ENCODE results near the gene IGLL5. TPM values are rescaled to one million over a fixed set of nuclear protein-coding genes. Genes with fewer than 3 reads are reported as not detected.

IGLL5 gene
- total and polyA plus RNA-seq, 9 donors: 0.40 to 9.8 (median 1.5) TPM; not detected in 1

GRCh38 chr22:22909605-22910271 lies 22.1 kb downstream of the IGLL5 start:
- H3K27ac ChIP-seq: no peak overlapping the region
- intact Hi-C loops (cut with DNase I): no loop called here
- TF ChIP-seq POLR2A (IDR thresholded peaks at IDR 0.05) (no peak), CTCF (IDR thresholded peaks at IDR 0.05) (no peak), EP300 (IDR thresholded peaks at IDR 0.05) (no peak)
- H3K4me1 ChIP-seq (ENCODE audit: insufficient read depth): no peaks in the 10 kb centered on the region
- no peaks in the 10 kb centered on the region for H3K36me3 ChIP-seq
- no peaks in the 10 kb centered on the region for H3K27me3 ChIP-seq
- no peak overlapping the region for H3K4me3 ChIP-seq
- DNase-seq: no peak
- no peaks in the 10 kb centered on the region for H3K9me3 ChIP-seq
- 77 to 83% (median 79%) methylated on average over 7 of the region's 7 CpGs for WGBS, 3 donors

GRCh38 chr22:22910272-22911240 lies 22.9 kb downstream of the IGLL5 start:
- no peak overlapping the region for H3K27ac ChIP-seq
- H3K36me3 ChIP-seq: no peaks in the 10 kb centered on the region
- H3K4me3 ChIP-seq: no peak overlapping the region
- no peaks in the 10 kb centered on the region for H3K4me1 ChIP-seq (ENCODE audit: insufficient read depth)
- H3K9me3 ChIP-seq: no peaks in the 10 kb centered on the region
- TF ChIP-seq CTCF (IDR thresholded peaks at IDR 0.05) (no peak), EP300 (IDR thresholded peaks at IDR 0.05) (no peak), POLR2A (IDR thresholded peaks at IDR 0.05) (no peak)
- intact Hi-C loops (cut with DNase I): no loop called here
- no peak for DNase-seq
- no peaks in the 10 kb centered on the region for H3K27me3 ChIP-seq
- 72 to 79% (median 75%) methylated on average over 15 of the region's 15 CpGs for WGBS, 3 donors

- TF ChIP-seq CTCF (IDR thresholded peaks at IDR 0.05): no peak
- no peak for TF ChIP-seq EP300 (IDR thresholded peaks at IDR 0.05)
- TF ChIP-seq POLR2A (IDR thresholded peaks at IDR 0.05): no peak
- DNase-seq: no peak
- 75 to 81% (median 79%) methylated on average over 15 of the region's 15 CpGs for WGBS, 3 donors
- no peaks in the 10 kb centered on the region for H3K36me3 ChIP-seq
- H3K9me3 ChIP-seq: no peaks in the 10 kb centered on the region
- intact Hi-C loops (cut with DNase I): no loop called here
- H3K4me3 ChIP-seq: no peak overlapping the region
- H3K27ac ChIP-seq: no peak overlapping the region
- no peaks in the 10 kb centered on the region for H3K4me1 ChIP-seq (ENCODE audit: insufficient read depth)
- no peaks in the 10 kb centered on the region for H3K27me3 ChIP-seq
Observed at GRCh38 chr22:22911327-22912134, 23.9 kb downstream of the IGLL5 start.

Data from ovary (tissue), 9 donors.